Adipocyte (in vitro differentiated cells): Measurements from ENCODE around the gene AP4M1.

ENCODE experiments used
- DNase-seq: peaks from one replicate; pipeline ENCODE4 v3.0.0-alpha.2; 2015; ENCODE audit warnings: low read depth
- H3K27me3 ChIP-seq: replicated peaks from 2 replicates; pipeline ENCODE4 v1.7.0; 2013; ENCODE audit warnings: mild to moderate bottlenecking, low read length, moderate library complexity; ENCODE audit not compliant: control insufficient read depth, insufficient read depth
- H3K36me3 ChIP-seq: 2 replicates; pipeline ENCODE4 v1.7.0; 2013; ENCODE audit warnings: low read length, mild to moderate bottlenecking, moderate library complexity; ENCODE audit not compliant: control insufficient read depth, insufficient read depth, severe bottlenecking
- H3K4me1 ChIP-seq: 2 replicates; pipeline ENCODE4 v1.7.0; 2013; ENCODE audit warnings: mild to moderate bottlenecking, low read length, moderate library complexity; ENCODE audit not compliant: control insufficient read depth, insufficient read depth
- H3K4me3 ChIP-seq: 2 replicates; pipeline ENCODE4 v1.7.0; 2013; ENCODE audit warnings: mild to moderate bottlenecking, low read length, moderate library complexity
- H3K9ac ChIP-seq: 2 replicates; pipeline ENCODE4 v1.7.0; 2013; ENCODE audit warnings: mild to moderate bottlenecking, low read length, moderate library complexity
- H3K9me3 ChIP-seq: 2 replicates; pipeline ENCODE4 v1.7.0; 2013; ENCODE audit warnings: mild to moderate bottlenecking, low read length, moderate library complexity; ENCODE audit not compliant: control insufficient read depth

Gene AP4M1

GRCh38 chr7:100071018-100071723 is 30.3 kb upstream of the AP4M1 start:
- H3K27me3 ChIP-seq, result no peaks in the 10 kb centered on the region
- peaks cover 37% of the 10 kb centered on the region for H3K9me3 ChIP-seq
- H3K4me1 ChIP-seq, result peaks cover 2% of the 10 kb centered on the region
- no peak overlapping the region for H3K9ac ChIP-seq
- DNase-seq, result no peak
- peak overlapping the region; percentile 59 for H3K4me3 ChIP-seq
- peaks cover 80% of the 10 kb centered on the region for H3K36me3 ChIP-seq

DNA sequence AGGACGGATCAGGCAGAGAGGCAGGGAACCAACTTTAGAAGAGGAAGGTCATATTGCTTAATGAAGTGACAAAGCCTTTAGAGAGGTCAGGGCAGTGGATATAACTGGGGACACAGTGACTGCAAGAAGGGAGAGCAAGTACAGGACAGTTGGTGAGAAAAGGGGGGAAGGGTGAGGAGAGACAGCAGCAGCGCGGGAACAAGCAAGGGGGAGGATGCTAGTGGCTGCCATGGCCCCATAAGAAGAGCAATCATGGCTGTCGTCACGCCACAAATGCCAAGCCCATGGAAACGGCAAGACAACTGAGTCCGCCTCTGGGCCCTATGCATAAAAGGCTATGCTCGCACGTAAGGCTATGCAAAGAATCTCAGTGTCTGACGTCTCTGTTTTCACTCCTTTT is 29.0 kb upstream of the AP4M1 start:
- Histone ChIP-seq H3K4me1 (no peaks in the 10 kb centered on the region), H3K27me3 (no peaks in the 10 kb centered on the region), H3K4me3 (peak overlapping the region; percentile 59), H3K9ac (no peak overlapping the region), H3K9me3 (peaks cover 37% of the 10 kb centered on the region), H3K36me3 (peaks cover 90% of the 10 kb centered on the region)
- DNase-seq, result no peak

DNA sequence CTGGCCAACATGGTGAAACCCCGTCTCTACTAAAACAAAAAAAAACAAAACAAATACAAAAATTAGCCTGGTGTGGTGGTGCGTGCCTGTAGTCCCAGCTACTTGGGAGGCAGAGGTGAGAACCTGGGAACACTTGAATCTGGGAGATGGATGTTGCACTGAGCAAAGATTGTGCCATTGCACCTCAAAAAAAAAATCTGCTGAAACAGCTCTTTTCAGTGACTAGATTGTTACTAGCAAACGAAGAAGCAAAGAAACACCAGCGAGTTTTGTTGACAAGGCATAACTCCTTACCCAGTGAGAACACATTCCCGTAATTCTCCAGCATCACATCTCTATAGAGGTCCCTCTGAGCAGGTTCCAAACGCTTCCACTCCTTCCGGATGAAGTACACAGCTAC is 26.6 kb upstream of the AP4M1 start:
- H3K4me1 ChIP-seq, result peaks cover 8% of the 10 kb centered on the region
- H3K4me3 ChIP-seq, result no peak overlapping the region
- H3K9me3 ChIP-seq, result peaks cover 33% of the 10 kb centered on the region
- H3K36me3 ChIP-seq, result peaks cover 87% of the 10 kb centered on the region
- no peak for DNase-seq
- H3K9ac ChIP-seq, result no peak overlapping the region
- H3K27me3 ChIP-seq, result no peaks in the 10 kb centered on the region

DNA sequence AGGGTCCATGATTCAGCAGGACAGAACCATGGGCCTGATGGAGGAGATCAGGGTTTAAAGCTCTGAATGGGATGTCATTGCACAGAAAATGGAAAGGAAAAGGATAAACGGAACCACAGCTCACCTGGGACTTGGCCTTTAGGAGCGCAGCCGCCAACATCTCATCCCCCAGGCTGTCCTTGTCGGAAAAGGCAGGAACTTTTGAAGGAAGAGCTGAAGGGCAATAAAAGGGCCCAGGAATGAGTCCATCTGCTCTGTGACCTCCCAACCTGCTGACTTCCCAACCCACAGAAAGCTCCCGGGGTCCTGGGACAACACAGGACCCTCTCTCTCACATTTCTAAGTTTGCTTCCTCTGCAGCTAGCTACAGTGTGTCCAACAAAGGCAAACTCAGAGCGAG is 26.0 kb upstream of the AP4M1 start:
- Histone ChIP-seq H3K36me3 (peaks cover 81% of the 10 kb centered on the region), H3K4me1 (peaks cover 14% of the 10 kb centered on the region), H3K9me3 (peaks cover 28% of the 10 kb centered on the region), H3K4me3 (no peak overlapping the region), H3K9ac (no peak overlapping the region), H3K27me3 (no peaks in the 10 kb centered on the region)
- DNase-seq, result no peak

GRCh38 chr7:100077205-100077604 is 24.2 kb upstream of the AP4M1 start:
- no peak for DNase-seq
- Histone ChIP-seq H3K4me1 (peaks cover 15% of the 10 kb centered on the region), H3K27me3 (no peaks in the 10 kb centered on the region), H3K4me3 (no peak overlapping the region), H3K36me3 (peaks cover 63% of the 10 kb centered on the region), H3K9me3 (peaks cover 10% of the 10 kb centered on the region), H3K9ac (no peak overlapping the region)

GRCh38 chr7:100079024-100079560 is 22.4 kb upstream of the AP4M1 start:
- Histone ChIP-seq H3K9ac (peak overlapping the region; percentile 18), H3K4me1 (peaks cover 15% of the 10 kb centered on the region), H3K36me3 (peaks cover 44% of the 10 kb centered on the region), H3K9me3 (no peaks in the 10 kb centered on the region), H3K4me3 (no peak overlapping the region), H3K27me3 (no peaks in the 10 kb centered on the region)
- DNase-seq, result no peak

DNA sequence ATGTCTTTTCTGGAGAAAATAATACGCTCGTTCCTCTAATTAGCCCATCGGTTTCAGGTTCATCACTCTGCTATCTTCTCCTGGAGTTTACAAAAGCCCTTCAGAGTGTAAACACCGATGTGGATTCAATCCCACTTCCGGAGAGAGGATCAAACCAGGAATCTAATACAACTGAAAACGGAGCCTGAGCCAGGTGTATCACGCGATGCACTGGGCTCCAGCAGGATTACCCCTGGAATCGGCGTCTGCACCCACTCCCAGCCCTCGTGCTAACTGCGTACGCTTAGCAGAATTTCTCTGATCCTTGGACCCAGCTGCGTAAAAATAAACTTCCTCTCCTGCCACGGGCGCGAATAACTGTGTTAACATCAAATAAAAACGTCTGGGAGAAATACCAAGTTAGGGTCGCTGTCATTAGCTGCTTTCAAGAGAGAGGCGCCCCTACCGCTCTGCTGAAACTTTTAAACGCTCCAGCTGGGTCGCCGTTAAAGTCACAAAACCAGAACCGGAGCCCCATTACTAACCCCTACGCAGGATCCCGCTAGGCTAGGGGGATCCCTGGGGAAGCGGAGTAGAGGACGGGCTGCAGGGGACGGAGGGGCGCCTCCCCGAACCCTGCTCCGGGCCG is 20.4 kb upstream of the AP4M1 start:
- H3K4me1 ChIP-seq, result peaks cover 15% of the 10 kb centered on the region
- H3K4me3 ChIP-seq, result peak overlapping the region; percentile 95
- no peaks in the 10 kb centered on the region for H3K9me3 ChIP-seq
- H3K27me3 ChIP-seq, result no peaks in the 10 kb centered on the region
- DNase-seq, result peak; percentile 46
- peaks cover 25% of the 10 kb centered on the region for H3K36me3 ChIP-seq
- peak overlapping the region; percentile 98 for H3K9ac ChIP-seq

- Histone ChIP-seq H3K9ac (peak within 1 kb of the TSS; percentile 98), H3K36me3 (peaks cover 19% of the 10 kb centered on the region), H3K4me1 (peaks cover 15% of the 10 kb centered on the region), H3K9me3 (no peaks in the 10 kb centered on the region), H3K4me3 (peak within 1 kb of the TSS; percentile 95), H3K27me3 (no peaks in the 10 kb centered on the region)
- DNase-seq, result peak; percentile 99
These were observed 19.8 kb upstream of the AP4M1 start, which contains the start of gene ZNF3 for GRCh38 chr7:100081535-100082102. Gene ZNF3 (minus strand): TSS chr7:100081723. CDS start chr7:100077357, 4,366 bp downstream.

- Histone ChIP-seq H3K9me3 (no peaks in the 10 kb centered on the region), H3K27me3 (no peaks in the 10 kb centered on the region), H3K36me3 (peaks cover 11% of the 10 kb centered on the region), H3K4me1 (peaks cover 15% of the 10 kb centered on the region), H3K4me3 (no peak overlapping the region), H3K9ac (no peak overlapping the region)
- DNase-seq, result no peak
These were observed 18.5 kb upstream of the AP4M1 start for GRCh38 chr7:100082978-100083377.

DNA sequence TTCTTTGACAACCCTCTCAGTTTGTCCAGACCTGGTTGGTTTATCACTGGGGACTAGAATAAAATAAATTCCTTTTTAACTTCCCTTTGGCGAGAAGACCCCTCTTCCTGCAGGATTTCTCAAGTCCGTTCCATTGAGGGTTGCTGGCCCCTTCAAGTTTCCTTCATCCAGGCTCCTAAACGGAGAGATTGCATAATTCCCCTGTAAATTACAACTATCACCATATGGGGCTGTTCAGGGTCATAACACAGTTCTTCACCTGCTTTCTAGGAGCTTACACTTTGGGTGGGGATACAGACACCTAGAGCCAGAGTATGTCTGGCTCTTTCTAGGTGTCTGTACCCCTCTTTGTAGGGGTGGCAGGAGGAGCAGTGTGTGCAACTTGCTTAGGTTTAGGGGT is 15.9 kb upstream of the AP4M1 start:
- no peaks in the 10 kb centered on the region for H3K27me3 ChIP-seq
- peaks cover 3% of the 10 kb centered on the region for H3K36me3 ChIP-seq
- no peak overlapping the region for H3K9ac ChIP-seq
- peaks cover 15% of the 10 kb centered on the region for H3K4me1 ChIP-seq
- no peak for DNase-seq
- no peak overlapping the region for H3K4me3 ChIP-seq
- H3K9me3 ChIP-seq, result no peaks in the 10 kb centered on the region

DNA sequence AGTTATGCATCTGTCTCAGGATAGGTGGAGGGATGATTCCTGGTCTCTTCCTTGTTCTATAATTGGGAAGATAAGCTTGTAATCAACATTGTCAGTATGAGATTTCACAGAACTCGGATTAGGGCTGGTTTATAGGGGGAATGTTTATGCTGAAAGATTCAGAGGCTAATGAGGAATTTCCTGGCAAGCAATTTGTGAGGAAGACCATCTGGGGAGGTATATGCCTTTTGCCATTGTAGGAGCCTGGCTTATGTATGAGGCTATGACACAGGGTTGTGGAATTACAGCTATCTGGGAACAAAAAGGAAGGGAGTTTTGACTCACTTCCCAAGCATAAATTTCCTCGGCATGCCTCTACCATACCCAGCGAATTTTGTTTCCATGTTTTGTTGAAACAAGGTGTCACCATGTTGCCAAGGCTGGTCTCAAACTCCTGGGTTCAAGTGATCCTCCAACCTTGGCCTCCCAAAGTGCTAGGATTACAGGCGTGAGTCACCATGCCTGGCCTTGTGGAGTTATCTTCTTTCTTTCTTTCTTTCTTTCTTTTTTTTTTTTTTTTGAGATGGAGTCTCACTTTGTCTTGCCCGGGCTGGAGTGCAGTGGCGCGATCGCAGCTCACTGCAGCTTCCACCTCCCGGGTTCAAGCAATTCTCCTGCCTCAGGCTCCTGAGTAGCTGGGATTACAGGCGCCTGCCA is 14.2 kb upstream of the AP4M1 start:
- Histone ChIP-seq H3K36me3 (peaks cover 20% of the 10 kb centered on the region), H3K27me3 (no peaks in the 10 kb centered on the region), H3K9ac (peak overlapping the region; percentile 10), H3K4me1 (peaks cover 22% of the 10 kb centered on the region), H3K9me3 (no peaks in the 10 kb centered on the region), H3K4me3 (no peak overlapping the region)
- peak; percentile 87 for DNase-seq
